ENCODE measurements around the gene SULT1E1.

The SULT1E1 gene

GRCh38 chr4:69855822-69856221 lies 4.1 kb downstream of the SULT1E1 start:
- TF ChIP-seq CTCF (IDR thresholded peaks at IDR 0.05; ENCODE audit: insufficient read depth, low read length, poor library complexity, severe bottlenecking), result no peak
- no peak for TF ChIP-seq EZH2phosphoT487 (conservative IDR thresholded peaks at IDR 0.05; ENCODE audit: low read length)
- H2AFZ ChIP-seq (ENCODE audit: low read depth, low read length, severe bottlenecking), result no peak overlapping the region
- no peaks in the 10 kb centered on the region for H3K9me2 ChIP-seq (replicated peaks; ENCODE audit: insufficient read depth, low read length)
- H3K27ac ChIP-seq (ENCODE audit: low read depth, low read length), result no peak overlapping the region
- no peak overlapping the region for H3K9ac ChIP-seq (ENCODE audit: low read length)
- no peaks in the 10 kb centered on the region for H3K9me3 ChIP-seq (ENCODE audit: insufficient read depth, low read length)
- H3F3A ChIP-seq (ENCODE audit: insufficient read depth), result no peaks in the 10 kb centered on the region
- H3K4me2 ChIP-seq (ENCODE audit: low read depth, low read length, poor library complexity, severe bottlenecking), result no peak overlapping the region
- H3K79me2 ChIP-seq (ENCODE audit: insufficient read depth, low read length), result no peaks in the 10 kb centered on the region
- H4K20me1 ChIP-seq (ENCODE audit: low read depth, low read length), result no peaks in the 10 kb centered on the region
- H3K27me3 ChIP-seq (ENCODE audit: low read length), result no peaks in the 10 kb centered on the region
- no peak overlapping the region for H3K4me3 ChIP-seq (ENCODE audit: insufficient read depth, low read length, poor library complexity, severe bottlenecking)
- H3K36me3 ChIP-seq (ENCODE audit: low read length), result no peaks in the 10 kb centered on the region

GRCh38 chr4:69849969-69850368 lies 10.0 kb downstream of the SULT1E1 start:
- Histone ChIP-seq H3K79me2 (ENCODE audit: insufficient read depth, low read length) (no peaks in the 10 kb centered on the region), H3K27me3 (ENCODE audit: low read length) (no peaks in the 10 kb centered on the region), H3K36me3 (ENCODE audit: low read length) (no peaks in the 10 kb centered on the region), H2AFZ (ENCODE audit: low read depth, low read length, severe bottlenecking) (no peak overlapping the region), H3K27ac (ENCODE audit: low read depth, low read length) (no peak overlapping the region), H3K9me2 (replicated peaks; ENCODE audit: insufficient read depth, low read length) (no peaks in the 10 kb centered on the region), H3K9me3 (ENCODE audit: insufficient read depth, low read length) (no peaks in the 10 kb centered on the region), H3K9ac (ENCODE audit: low read length) (no peak overlapping the region), H4K20me1 (ENCODE audit: low read depth, low read length) (no peaks in the 10 kb centered on the region), H3F3A (ENCODE audit: insufficient read depth) (no peaks in the 10 kb centered on the region), H3K4me3 (ENCODE audit: insufficient read depth, low read length, poor library complexity, severe bottlenecking) (no peak overlapping the region), H3K4me2 (ENCODE audit: low read depth, low read length, poor library complexity, severe bottlenecking) (no peak overlapping the region)
- TF ChIP-seq EZH2phosphoT487 (conservative IDR thresholded peaks at IDR 0.05; ENCODE audit: low read length) (no peak), CTCF (IDR thresholded peaks at IDR 0.05; ENCODE audit: insufficient read depth, low read length, poor library complexity, severe bottlenecking) (no peak)

- H3K9ac ChIP-seq (ENCODE audit: low read length), result no peak overlapping the region
- no peak overlapping the region for H3K27ac ChIP-seq (ENCODE audit: low read depth, low read length)
- H3K4me2 ChIP-seq (ENCODE audit: low read depth, low read length, poor library complexity, severe bottlenecking), result no peak overlapping the region
- no peaks in the 10 kb centered on the region for H4K20me1 ChIP-seq (ENCODE audit: low read depth, low read length)
- no peak overlapping the region for H2AFZ ChIP-seq (ENCODE audit: low read depth, low read length, severe bottlenecking)
- H3K9me3 ChIP-seq (ENCODE audit: insufficient read depth, low read length), result no peaks in the 10 kb centered on the region
- H3K9me2 ChIP-seq (replicated peaks; ENCODE audit: insufficient read depth, low read length), result no peaks in the 10 kb centered on the region
- H3K79me2 ChIP-seq (ENCODE audit: insufficient read depth, low read length), result no peaks in the 10 kb centered on the region
- H3K36me3 ChIP-seq (ENCODE audit: low read length), result no peaks in the 10 kb centered on the region
- no peak for TF ChIP-seq EZH2phosphoT487 (conservative IDR thresholded peaks at IDR 0.05; ENCODE audit: low read length)
- no peak for TF ChIP-seq CTCF (IDR thresholded peaks at IDR 0.05; ENCODE audit: insufficient read depth, low read length, poor library complexity, severe bottlenecking)
- no peak overlapping the region for H3K4me3 ChIP-seq (ENCODE audit: insufficient read depth, low read length, poor library complexity, severe bottlenecking)
- H3F3A ChIP-seq (ENCODE audit: insufficient read depth), result no peaks in the 10 kb centered on the region
- no peaks in the 10 kb centered on the region for H3K27me3 ChIP-seq (ENCODE audit: low read length)
These were observed 10.6 kb downstream of the SULT1E1 start for GRCh38 chr4:69849297-69849696.
